Fibroblast of pulmonary artery (primary cell): ENCODE data around the gene POC1A.

Source experiments
- DNase-seq: peaks from one replicate; pipeline ENCODE4 v3.0.0-alpha.2; 2010; ENCODE audit warnings: low read depth
- H3K4me3 ChIP-seq: replicated peaks from 2 replicates; pipeline ENCODE4 v1.5.1; 2011; ENCODE audit warnings: low read depth, mild to moderate bottlenecking, control low read depth, low read length, moderate library complexity
- CTCF ChIP-seq: IDR thresholded peaks from 2 replicates; pipeline ENCODE4 v1.5.1; 2011; ENCODE audit warnings: mild to moderate bottlenecking, control low read depth, low read length, inconsistent platforms; ENCODE audit errors: missing control alignments

Gene POC1A

DNA sequence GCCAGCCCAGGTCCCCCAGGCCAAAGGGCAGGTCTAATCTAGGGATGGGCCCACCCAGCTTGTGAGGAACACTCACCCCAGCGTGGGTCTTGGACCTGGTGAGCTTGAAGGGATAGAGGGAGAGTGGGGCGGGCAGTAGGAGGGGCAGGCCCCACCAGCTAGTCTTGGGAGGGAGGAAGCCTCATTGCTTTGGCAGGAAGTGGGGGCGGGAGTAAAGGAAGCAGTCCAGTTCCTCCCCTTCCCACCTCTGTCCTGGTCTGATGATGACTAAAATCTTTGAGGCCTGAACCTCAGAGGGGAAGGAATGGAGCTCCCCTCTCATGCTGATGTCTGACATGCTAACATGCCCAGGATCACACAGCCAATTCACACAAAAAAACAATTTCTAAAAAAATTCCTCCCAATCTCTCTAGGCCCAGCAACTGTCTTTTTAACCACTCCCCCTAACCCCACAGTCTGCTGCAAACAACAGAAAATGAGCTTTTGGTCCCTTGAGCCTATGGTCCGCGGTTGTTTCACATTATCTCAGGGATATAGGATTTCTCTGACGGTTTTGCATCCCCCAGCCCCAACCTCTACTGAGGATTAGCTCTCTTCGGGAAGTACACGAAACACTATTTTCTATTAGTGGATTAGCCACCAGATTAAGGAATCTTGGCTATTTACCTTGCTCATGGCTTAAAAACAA, 67.1 kb downstream of the POC1A start:
- DNase-seq, result peak; percentile 58
- TF ChIP-seq CTCF, result no peak
- no peak overlapping the region for H3K4me3 ChIP-seq

- TF ChIP-seq CTCF, result no peak
- H3K4me3 ChIP-seq, result no peak overlapping the region
- DNase-seq, result no peak
These were observed 67.8 kb downstream of the POC1A start for GRCh38 chr3:52086461-52086860.

DNA sequence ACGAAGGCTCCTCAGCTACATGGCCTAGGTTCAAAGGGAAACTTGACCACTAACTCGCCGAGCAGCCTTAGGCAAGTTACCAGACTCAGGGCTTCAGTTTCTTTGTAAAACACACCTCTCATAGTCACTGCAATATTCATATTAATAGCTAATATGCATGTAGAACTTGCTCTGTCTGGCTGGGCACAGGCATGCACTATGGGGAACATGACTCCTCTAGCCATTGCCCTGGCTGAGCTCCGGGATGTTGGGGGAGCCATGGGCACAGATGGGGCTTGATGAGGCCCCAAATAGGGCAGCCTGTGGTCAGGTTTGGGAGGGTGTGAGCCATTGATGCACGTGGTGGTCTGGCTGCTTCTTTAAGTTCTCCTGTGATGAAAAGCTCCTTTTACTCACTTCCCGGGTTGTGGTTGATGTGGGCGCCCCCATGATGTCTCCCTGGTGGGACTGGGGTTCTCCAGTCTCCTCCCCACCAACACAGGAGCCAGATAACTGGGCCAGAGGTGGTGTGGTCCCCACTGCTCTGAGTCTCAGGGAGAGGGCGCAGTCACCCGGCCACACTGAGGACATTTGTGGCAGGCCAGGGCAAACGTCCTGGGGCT, 68.4 kb downstream of the POC1A start:
- TF ChIP-seq CTCF, result no peak
- H3K4me3 ChIP-seq, result no peak overlapping the region
- no peak for DNase-seq

DNA sequence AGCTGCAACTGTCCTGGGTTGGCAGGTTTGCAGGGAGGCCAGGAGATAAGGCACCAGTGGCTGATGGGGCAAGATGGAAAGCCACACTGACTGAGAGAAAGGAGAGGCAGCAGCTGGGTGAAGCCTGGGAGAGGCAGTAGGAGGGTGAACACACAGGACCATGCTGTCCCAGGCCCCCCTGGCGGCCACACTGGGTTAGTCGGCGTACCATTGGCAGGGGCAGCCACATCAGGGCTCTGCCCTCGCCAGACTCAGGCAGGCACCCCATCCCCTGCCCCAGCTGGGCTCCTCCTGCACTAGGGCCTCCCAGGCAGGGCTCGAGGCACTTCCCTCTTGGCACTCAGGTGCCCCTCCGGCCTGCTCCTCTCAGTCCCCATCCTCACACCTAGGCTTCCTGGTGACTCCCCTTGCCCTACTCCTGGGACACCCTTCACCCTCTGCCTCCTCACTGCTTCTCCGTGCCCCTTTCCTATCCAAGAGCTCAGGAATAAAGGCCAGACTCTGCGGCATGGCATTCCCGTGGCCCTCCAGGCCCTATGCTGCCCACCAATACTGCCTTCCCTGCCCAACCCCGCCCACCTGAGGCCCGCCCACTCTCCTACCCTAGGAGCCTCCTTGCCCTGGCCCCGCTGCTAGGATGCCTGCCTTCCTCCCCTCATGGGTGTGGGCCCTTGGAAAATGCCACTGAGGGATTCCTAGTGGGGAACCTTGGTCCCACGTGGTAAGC, 69.1 kb downstream of the POC1A start:
- TF ChIP-seq CTCF, result no peak
- no peak overlapping the region for H3K4me3 ChIP-seq
- DNase-seq, result no peak

DNA sequence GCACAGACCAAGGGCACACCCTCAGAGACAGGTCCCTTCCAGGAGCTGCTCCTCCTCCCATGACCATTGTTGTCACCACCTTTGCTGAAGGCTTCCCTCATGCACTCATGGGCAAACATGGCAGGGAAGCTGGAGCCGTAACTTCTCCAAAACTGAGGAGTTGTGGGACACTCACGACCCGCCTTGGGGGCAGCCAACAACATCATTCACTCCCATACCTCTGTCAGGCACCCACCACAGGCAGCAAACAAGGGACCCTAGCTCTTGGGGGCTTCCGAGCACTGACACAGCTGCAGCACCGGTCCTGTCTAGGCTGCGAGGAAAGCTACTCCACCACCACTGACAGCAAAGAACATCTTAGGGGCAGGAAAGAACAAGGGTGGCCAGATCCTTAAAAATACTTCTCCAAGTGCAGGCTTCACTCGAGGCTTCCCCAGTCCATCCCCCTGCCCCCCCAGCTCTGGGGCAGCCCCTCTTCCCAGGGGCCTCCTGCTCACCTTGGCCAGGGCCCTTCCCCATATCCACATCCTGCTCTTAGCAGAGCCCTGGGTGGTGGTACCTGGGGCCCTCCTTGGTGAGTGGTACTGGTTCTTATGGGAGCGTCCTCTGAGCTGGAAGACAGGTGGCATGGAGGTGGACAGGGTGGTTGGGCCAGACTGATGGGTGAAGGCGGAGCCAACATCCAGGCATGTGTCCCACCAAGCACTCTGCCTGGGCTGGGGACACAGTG, 69.8 kb downstream of the POC1A start:
- no peak for TF ChIP-seq CTCF
- DNase-seq, result no peak

GRCh38 chr3:52083556-52084087, 70.6 kb downstream of the POC1A start:
- no peak for DNase-seq
- H3K4me3 ChIP-seq, result no peak overlapping the region
- TF ChIP-seq CTCF, result no peak

More for the DNA sequence above, 69.8 kb downstream of the POC1A start:
- H3K4me3 ChIP-seq, result no peak overlapping the region
